Smooth muscle cell (in vitro differentiated cells): ENCODE results near the gene HAUS8. TPM values are rescaled to one million over a fixed set of nuclear protein-coding genes. Genes with fewer than 3 reads are reported as not detected.
A peak's percentile ranks its signal among the peaks of the same experiment; 100 is the strongest.

Experiments
- DNase-seq: peaks from one replicate; lab custom pipeline; 2025; ENCODE audit not compliant: unreplicated experiment; lab: John Stamatoyannopoulos, UW
- H2AFZ ChIP-seq: fragments of 200-600 bp; sonication (generic); 2 replicates; pipeline ENCODE4 v1.6.0; 2016; ENCODE audit warnings: antibody characterized with exemption, low read depth, mild to moderate bottlenecking
- H3F3A ChIP-seq: fragments of 200-600 bp; sonication (generic); 2 replicates; pipeline ENCODE4 v1.6.0; 2017; ENCODE audit warnings: antibody characterized with exemption, low read depth
- H3K27ac ChIP-seq: fragments of 200-600 bp; sonication (generic); 2 replicates; pipeline ENCODE4 v1.5.1; 2016; ENCODE audit warnings: low read depth, mild to moderate bottlenecking
- H3K27me3 ChIP-seq: fragments of 200-600 bp; sonication (generic); 2 replicates; pipeline ENCODE4 v1.6.1; 2016; ENCODE audit warnings: low read depth, mild to moderate bottlenecking
- H3K36me3 ChIP-seq: fragments of 200-600 bp; sonication (generic); 2 replicates; pipeline ENCODE4 v1.5.1; 2016; ENCODE audit warnings: low read depth
- H3K4me1 ChIP-seq: fragments of 200-600 bp; sonication (generic); 2 replicates; pipeline ENCODE4 v1.5.1; 2016; ENCODE audit warnings: low read depth
- H3K4me2 ChIP-seq: fragments of 200-600 bp; sonication (generic); 2 replicates; pipeline ENCODE4 v1.6.0; 2016; ENCODE audit warnings: mild to moderate bottlenecking
- H3K4me3 ChIP-seq: fragments of 200-600 bp; sonication (generic); 2 replicates; pipeline ENCODE4 v1.5.1; 2016; ENCODE audit warnings: mild to moderate bottlenecking
- H3K79me2 ChIP-seq: fragments of 200-600 bp; sonication (generic); 2 replicates; pipeline ENCODE4 v1.6.0; 2016; ENCODE audit warnings: low read depth, mild to moderate bottlenecking
- H3K9ac ChIP-seq: fragments of 200-600 bp; sonication (generic); 2 replicates; pipeline ENCODE4 v1.6.0; 2016; ENCODE audit warnings: low read depth
- H3K9me3 ChIP-seq: fragments of 200-600 bp; sonication (generic); replicated peaks from 2 replicates; pipeline ENCODE4 v1.5.1; 2016; ENCODE audit warnings: low read depth
- H4K20me1 ChIP-seq: fragments of 200-600 bp; sonication (generic); 2 replicates; pipeline ENCODE4 v1.6.0; 2016; ENCODE audit warnings: low read depth
- WGBS: methylation state at CpG from one replicate; pipeline ENCODE4 v1.1.7; 2016; ENCODE audit warnings: low lambda C conversion rate; 5-methylcytosine and 5-hydroxymethylcytosine counted together
- polyA plus RNA-seq: library from polyadenylated mRNA; unstranded; fragments of >200 nt; fragmentation: Nextera tagmentation; extraction: Ambion mirVana; gene quantifications from 2 replicates; pipeline ENCODE4 v1.2.1, GENCODE V29; 2016
- total RNA-seq: library from RNA; depleted of rRNA; stranded (reverse); fragments of >200 nt; gene quantifications from 2 replicates; pipeline ENCODE4 v1.2.3, GENCODE V29; 2014
- TF ChIP-seq, protein P1 (sequence below): fragments of 200-600 bp; sonication (generic); IDR thresholded peaks from 2 replicates; pipeline ENCODE4 v1.5.1; 2017; ENCODE audit warnings: borderline replicate concordance, mild to moderate bottlenecking, antibody characterized with exemption; ENCODE audit not compliant: insufficient read depth, poor library complexity, severe bottlenecking

HAUS8 gene
- total and polyA plus RNA-seq, 2 experiments from 2014 or later = 6.3 to 7.4 TPM

- Histone ChIP-seq H3K4me3 (no peak overlapping the region), H3K9me3 (no peaks in the 10 kb centered on the region), H4K20me1 (peaks cover 88% of the 10 kb centered on the region), H3K79me2 (peaks cover 91% of the 10 kb centered on the region), H3K4me2 (no peak overlapping the region), H3K9ac (no peak overlapping the region), H3K4me1 (peaks cover 17% of the 10 kb centered on the region), H2AFZ (no peak overlapping the region), H3K36me3 (no peaks in the 10 kb centered on the region), H3F3A (peaks cover 19% of the 10 kb centered on the region), H3K27ac (no peak overlapping the region), H3K27me3 (no peaks in the 10 kb centered on the region)
- 83% methylated on average over 20 of the region's 20 CpGs for WGBS
- TF ChIP-seq, protein P1, sequence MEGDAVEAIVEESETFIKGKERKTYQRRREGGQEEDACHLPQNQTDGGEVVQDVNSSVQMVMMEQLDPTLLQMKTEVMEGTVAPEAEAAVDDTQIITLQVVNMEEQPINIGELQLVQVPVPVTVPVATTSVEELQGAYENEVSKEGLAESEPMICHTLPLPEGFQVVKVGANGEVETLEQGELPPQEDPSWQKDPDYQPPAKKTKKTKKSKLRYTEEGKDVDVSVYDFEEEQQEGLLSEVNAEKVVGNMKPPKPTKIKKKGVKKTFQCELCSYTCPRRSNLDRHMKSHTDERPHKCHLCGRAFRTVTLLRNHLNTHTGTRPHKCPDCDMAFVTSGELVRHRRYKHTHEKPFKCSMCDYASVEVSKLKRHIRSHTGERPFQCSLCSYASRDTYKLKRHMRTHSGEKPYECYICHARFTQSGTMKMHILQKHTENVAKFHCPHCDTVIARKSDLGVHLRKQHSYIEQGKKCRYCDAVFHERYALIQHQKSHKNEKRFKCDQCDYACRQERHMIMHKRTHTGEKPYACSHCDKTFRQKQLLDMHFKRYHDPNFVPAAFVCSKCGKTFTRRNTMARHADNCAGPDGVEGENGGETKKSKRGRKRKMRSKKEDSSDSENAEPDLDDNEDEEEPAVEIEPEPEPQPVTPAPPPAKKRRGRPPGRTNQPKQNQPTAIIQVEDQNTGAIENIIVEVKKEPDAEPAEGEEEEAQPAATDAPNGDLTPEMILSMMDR = no peak
- no peak for DNase-seq
Observed at GRCh38 chr19:17081672-17082630, 6.7 kb upstream of the HAUS8 start.

DNA sequence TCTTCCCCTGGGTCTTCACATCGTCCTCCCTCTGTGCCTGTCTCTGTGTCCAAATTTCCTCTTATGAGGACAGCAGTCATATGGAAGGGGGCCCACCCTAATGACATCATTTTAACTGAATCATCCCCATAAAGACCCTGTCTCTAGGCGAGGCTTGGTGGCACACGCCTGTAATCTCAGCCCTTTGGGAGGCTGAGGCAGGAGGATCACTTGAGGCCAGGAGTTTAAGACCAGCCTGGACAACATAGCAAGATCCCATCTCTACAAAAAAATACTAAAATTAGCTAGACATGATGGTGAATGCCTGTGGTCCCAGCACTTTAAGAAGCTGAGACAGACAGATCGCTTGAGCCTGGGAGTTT is 5.2 kb upstream of the HAUS8 start:
- DNase-seq = no peak
- 43% methylated on average over 4 of the region's 4 CpGs for WGBS
- Histone ChIP-seq H3K36me3 (no peaks in the 10 kb centered on the region), H3K9ac (peak overlapping the region; percentile 68), H3K4me3 (no peak overlapping the region), H3K4me2 (peak overlapping the region; percentile 40), H3K27me3 (no peaks in the 10 kb centered on the region), H2AFZ (no peak overlapping the region), H3F3A (peaks cover 19% of the 10 kb centered on the region), H3K27ac (peak overlapping the region; percentile 98), H4K20me1 (peaks cover 81% of the 10 kb centered on the region), H3K9me3 (no peaks in the 10 kb centered on the region), H3K4me1 (peaks cover 23% of the 10 kb centered on the region), H3K79me2 (peaks cover 89% of the 10 kb centered on the region)
- TF ChIP-seq, protein P1 = no peak

DNA sequence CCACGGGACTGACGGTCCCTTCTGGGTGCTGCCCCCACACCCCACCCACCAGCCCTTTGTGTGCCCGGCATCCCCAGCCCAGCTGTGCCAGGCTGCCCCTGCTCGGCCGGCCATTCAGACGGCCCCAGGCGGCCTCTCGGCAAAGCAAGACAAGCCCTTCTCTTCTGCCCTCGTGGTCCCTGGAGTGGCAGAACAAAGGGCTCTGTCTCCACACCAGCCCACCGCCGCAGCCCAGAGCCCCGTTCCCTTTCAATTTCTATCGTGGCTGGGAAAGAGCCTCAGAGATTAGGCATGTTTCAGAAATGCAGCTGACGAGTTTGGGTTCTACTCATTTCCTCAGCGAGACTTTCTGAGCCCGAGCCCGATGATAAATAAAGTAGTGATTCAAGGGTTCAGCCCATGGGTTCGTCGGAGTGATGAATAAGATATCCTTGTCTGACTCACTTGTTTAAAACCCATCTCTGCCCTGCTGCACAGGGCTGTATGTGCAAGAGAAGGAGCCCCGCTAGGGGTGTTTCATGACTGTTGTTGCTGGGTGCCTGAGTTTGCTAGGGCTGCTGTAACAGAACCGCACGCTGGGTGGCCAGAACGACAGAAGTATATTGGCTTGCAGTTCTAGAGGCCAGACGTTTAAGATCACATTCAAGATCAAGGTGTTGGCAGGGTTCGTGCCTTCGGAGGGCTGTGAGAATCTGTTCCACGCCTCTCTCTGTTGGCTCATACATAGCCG is 4.6 kb upstream of the HAUS8 start:
- Histone ChIP-seq H3K4me2 (peak overlapping the region; percentile 94), H3K27ac (peak overlapping the region; percentile 98), H3F3A (peaks cover 19% of the 10 kb centered on the region), H3K27me3 (no peaks in the 10 kb centered on the region), H3K79me2 (peaks cover 84% of the 10 kb centered on the region), H3K4me1 (peaks cover 23% of the 10 kb centered on the region), H3K4me3 (peak overlapping the region; percentile 44), H4K20me1 (peaks cover 76% of the 10 kb centered on the region), H3K9me3 (no peaks in the 10 kb centered on the region), H2AFZ (no peak overlapping the region), H3K36me3 (no peaks in the 10 kb centered on the region), H3K9ac (peak overlapping the region; percentile 94)
- 22% methylated on average over 28 of the region's 28 CpGs for WGBS
- TF ChIP-seq, protein P1 = peak; percentile 36
- DNase-seq = peak; percentile 64
